Cardiac atrium fibroblast (primary cell): ENCODE data around the gene SYT4. TPM values are rescaled to one million over a fixed set of nuclear protein-coding genes. Genes with fewer than 3 reads are reported as not detected.

Source experiments
- total RNA-seq: library from RNA; depleted of rRNA; stranded (reverse); fragments of >200 nt; gene quantifications from 2 replicates; pipeline ENCODE4 v1.2.3, GENCODE V29; 2015

SYT4 gene, protein sequence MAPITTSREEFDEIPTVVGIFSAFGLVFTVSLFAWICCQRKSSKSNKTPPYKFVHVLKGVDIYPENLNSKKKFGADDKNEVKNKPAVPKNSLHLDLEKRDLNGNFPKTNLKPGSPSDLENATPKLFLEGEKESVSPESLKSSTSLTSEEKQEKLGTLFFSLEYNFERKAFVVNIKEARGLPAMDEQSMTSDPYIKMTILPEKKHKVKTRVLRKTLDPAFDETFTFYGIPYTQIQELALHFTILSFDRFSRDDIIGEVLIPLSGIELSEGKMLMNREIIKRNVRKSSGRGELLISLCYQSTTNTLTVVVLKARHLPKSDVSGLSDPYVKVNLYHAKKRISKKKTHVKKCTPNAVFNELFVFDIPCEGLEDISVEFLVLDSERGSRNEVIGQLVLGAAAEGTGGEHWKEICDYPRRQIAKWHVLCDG
- total RNA-seq: not detected in 2 replicates

DNA sequence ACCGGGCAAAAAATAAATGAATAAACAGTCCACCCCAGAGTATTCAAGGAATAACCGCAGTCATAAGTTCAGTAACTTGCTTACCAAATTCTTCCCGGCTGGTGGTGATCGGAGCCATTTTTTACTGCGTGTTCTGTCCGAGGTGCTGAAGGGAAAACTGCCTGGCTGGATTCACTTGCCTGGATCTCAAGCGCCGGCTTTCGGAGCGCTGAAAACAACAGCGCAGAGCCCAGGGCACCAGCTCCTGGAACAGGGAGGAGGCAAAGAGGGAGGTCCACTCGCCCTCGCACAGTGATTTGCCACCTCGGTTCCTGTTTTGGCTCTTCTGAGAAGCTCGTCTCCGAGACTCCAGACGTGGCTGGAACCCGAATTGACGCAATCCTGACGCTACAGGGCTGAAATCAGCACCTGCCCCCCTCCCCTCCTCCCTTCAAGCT is at the start of gene SYT4:
Gene SYT4 (minus strand): TSS at position 327 of the 437 bp plus-strand sequence. CDS start 209 bp downstream, at position 118.

Other genes starting within 250 kb of the SYT4 start
- gene RIT2, start 161.8 kb downstream of the SYT4 start, total RNA-seq: not detected in 2 replicates